Psoas muscle (tissue), 8 donors: Measurements from ENCODE around the gene TBC1D14. TPM values are rescaled to one million over a fixed set of nuclear protein-coding genes. Genes with fewer than 3 reads are reported as not detected.

Source experiments
- ATAC-seq, 4 donors: fragments of 200-7000 bp; cut with Tn5 transposase; one replicate each; pipeline ENCODE4 v1.9.1; 2020; ENCODE audit warnings: moderate library complexity in 3 of 4, mild to moderate bottlenecking in 2 of 4
- DNase-seq, 2 donors: peaks; one replicate each; pipeline ENCODE4 v3.0.0-alpha.2; 2020
- H3K27ac ChIP-seq: fragments of 200-600 bp; one replicate; pipeline ENCODE4 v1.8.0; 2022
- H3K27me3 ChIP-seq, 3 donors: fragments of 200-600 bp in 1 of 3; one replicate each; pipeline versions ENCODE4 v1.6.1 to v1.8.0; 2013 to 2022; ENCODE audit warnings: low read length in 2 of 3, mild to moderate bottlenecking in 2 of 3, moderate library complexity in 1 of 3; ENCODE audit not compliant: insufficient read depth in 3 of 3
- H3K36me3 ChIP-seq, 2 donors: fragments of 200-600 bp in 1 of 2; one replicate each; pipeline versions ENCODE4 v1.6.1 to v1.8.0; 2013 to 2022; ENCODE audit warnings: low read depth in 1 of 2, mild to moderate bottlenecking in 1 of 2, moderate library complexity in 1 of 2; ENCODE audit not compliant: insufficient read depth in 1 of 2
- H3K4me1 ChIP-seq: fragments of 200-600 bp; one replicate; pipeline ENCODE4 v1.8.0; 2022
- H3K4me3 ChIP-seq: fragments of 200-600 bp; one replicate; pipeline ENCODE4 v1.8.0; 2022; ENCODE audit warnings: mild to moderate bottlenecking
- H3K9me3 ChIP-seq: fragments of 200-600 bp; one replicate; pipeline ENCODE4 v1.8.0; 2022
- WGBS, 3 donors: extraction: QIAGEN DNeasy Blood & Tissue Kit; methylation state at CpG; one replicate each; pipeline versions ENCODE4 v1.1.6 to v1.1.7; 2013; 5-methylcytosine and 5-hydroxymethylcytosine counted together
- intact Hi-C, 2 donors: fragments of 100-400 bp; cut with DNase I; formaldehyde crosslinking; loops; one replicate each; pipeline versions ENCODE4 v1.11.0 to v1.14.2; 2022
- polyA plus RNA-seq, 3 donors: library from polyadenylated mRNA; stranded (reverse); fragments of 200-250 nt; gene quantifications; one replicate each; pipeline ENCODE4 v1.2.3, GENCODE V29; 2013
- total RNA-seq, 4 donors: library from RNA; stranded (reverse); fragmentation: NEBNext Ultra II Directional in 2 of 4; extraction: Animal tissue kit (Norgen Biotek cat#: 25700) in 2 of 4; gene quantifications; one replicate each; pipeline versions ENCODE4 v1.2.1 to v1.2.4, GENCODE V29; 2021 to 2023
- TF ChIP-seq, protein P1 (sequence below): fragments of 200-600 bp; IDR thresholded peaks from one replicate; pipeline ENCODE4 v1.8.0; 2022; ENCODE audit warnings: antibody characterized with exemption
- donor health status: healthy with polysubstance abuse.
- donor health status: DM: no; HTN: no; CAD: no; lungs with moderate emphysema.
- donor health status: Bipolar disorder and iron deficiency.
- donor health status: healthy.
- donor health status: DM: yes; HTN: yes; CAD: no.
- donor health status: DM: no; HTN: no; CAD: no.
- donor health status: DM: no; HTN: no; CAD: no.
- donor health status: DM: yes; HTN: yes; CAD: no.

TBC1D14 gene
- total and polyA plus RNA-seq, 7 donors, result 14.7 to 45.5 (median 33.1) TPM

DNA sequence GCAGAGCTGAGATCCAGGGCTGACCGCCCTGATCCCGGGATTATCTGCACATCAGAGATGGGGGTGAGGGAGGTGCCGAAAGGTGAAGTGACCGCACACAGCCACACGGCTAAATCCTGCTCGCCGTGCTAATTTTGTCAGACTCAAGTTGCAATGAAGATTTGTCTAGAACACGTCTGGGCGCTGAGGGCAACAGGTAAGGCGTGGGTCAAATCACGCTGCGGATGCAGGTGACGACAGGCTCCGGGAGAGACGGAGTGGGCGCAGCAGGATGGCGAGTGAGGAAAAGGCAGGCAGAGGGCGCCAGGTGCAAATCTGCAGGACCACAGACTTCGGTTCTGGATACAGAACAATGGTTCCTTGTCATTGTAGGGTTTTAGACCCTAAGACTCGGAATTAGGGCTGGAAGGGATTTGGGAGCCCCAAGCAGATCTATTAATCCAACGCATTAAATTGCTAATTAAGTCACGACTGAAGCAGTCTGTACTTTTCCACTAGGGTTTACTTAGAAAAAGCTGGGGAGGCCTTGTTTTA lies 1.9 kb upstream of the TBC1D14 start:
- ATAC-seq, result peak in 1 of 4 donors; percentile 33
- H3K4me1 ChIP-seq, result peaks cover 37% of the 10 kb centered on the region
- no peak overlapping the region for H3K4me3 ChIP-seq
- H3K27me3 ChIP-seq, result no peaks in the 10 kb centered on the region
- H3K36me3 ChIP-seq, result no peaks in the 10 kb centered on the region
- intact Hi-C loops, result loop anchor here (2.0 to 5.0 kb wide), 2 partner anchors 79 to 165 kb away; no protein-coding TSS in a partner anchor
- peak overlapping the region; percentile 99 for H3K27ac ChIP-seq
- DNase-seq, result no peak
- H3K9me3 ChIP-seq, result no peaks in the 10 kb centered on the region
- TF ChIP-seq, protein P1, sequence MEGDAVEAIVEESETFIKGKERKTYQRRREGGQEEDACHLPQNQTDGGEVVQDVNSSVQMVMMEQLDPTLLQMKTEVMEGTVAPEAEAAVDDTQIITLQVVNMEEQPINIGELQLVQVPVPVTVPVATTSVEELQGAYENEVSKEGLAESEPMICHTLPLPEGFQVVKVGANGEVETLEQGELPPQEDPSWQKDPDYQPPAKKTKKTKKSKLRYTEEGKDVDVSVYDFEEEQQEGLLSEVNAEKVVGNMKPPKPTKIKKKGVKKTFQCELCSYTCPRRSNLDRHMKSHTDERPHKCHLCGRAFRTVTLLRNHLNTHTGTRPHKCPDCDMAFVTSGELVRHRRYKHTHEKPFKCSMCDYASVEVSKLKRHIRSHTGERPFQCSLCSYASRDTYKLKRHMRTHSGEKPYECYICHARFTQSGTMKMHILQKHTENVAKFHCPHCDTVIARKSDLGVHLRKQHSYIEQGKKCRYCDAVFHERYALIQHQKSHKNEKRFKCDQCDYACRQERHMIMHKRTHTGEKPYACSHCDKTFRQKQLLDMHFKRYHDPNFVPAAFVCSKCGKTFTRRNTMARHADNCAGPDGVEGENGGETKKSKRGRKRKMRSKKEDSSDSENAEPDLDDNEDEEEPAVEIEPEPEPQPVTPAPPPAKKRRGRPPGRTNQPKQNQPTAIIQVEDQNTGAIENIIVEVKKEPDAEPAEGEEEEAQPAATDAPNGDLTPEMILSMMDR, result peak; percentile 54
- WGBS, 3 donors, result 30 to 37% (median 33%) methylated on average over 22 of the region's 22 CpGs

DNA sequence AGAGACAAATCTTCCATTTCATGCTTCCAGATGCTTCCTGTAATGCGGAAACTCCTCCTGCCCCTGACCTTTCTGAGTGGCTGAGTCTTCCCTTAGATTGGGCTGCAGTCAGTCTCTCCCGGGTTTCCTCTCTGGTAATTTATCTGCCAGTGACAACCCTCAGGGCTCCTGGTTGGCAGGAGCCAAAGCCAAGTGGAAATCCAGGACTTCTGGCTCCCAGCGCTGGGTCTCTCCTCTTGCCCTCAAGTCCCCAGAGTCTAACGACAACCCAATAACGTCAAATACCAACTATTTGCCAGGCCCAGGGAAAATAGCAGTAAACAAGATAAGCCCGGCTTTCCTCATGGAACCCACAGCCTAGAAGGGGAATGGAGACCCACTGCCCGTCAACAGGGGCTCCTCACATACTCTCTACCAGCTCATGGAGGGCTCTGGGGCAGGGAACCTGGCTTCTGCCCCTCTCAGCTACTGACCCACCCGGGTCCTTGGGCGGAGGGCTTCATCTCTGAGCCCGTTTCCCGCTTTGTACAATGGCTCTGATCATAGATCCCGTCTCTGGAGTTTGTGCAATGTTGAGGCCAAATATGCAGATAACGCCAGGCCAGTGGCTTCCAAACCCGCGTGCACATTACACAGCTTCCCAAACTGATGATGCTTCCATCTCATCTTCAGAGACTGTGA lies 1.1 kb upstream of the TBC1D14 start:
- H3K9me3 ChIP-seq, result no peaks in the 10 kb centered on the region
- H3K4me3 ChIP-seq, result peak overlapping the region; percentile 81
- 9 to 15% (median 14%) methylated on average over 15 of the region's 15 CpGs for WGBS, 3 donors
- H3K27me3 ChIP-seq, result no peaks in the 10 kb centered on the region
- H3K4me1 ChIP-seq, result peaks cover 41% of the 10 kb centered on the region
- peak in 1 of 2 donors; percentile 37 for DNase-seq
- H3K36me3 ChIP-seq, result no peaks in the 10 kb centered on the region
- intact Hi-C loops, result loop anchor here (2.0 to 5.0 kb wide), 2 partner anchors 78 to 164 kb away; no protein-coding TSS in a partner anchor
- H3K27ac ChIP-seq, result peak overlapping the region; percentile 99
- no peak for ATAC-seq
- TF ChIP-seq, protein P1, result no peak

DNA sequence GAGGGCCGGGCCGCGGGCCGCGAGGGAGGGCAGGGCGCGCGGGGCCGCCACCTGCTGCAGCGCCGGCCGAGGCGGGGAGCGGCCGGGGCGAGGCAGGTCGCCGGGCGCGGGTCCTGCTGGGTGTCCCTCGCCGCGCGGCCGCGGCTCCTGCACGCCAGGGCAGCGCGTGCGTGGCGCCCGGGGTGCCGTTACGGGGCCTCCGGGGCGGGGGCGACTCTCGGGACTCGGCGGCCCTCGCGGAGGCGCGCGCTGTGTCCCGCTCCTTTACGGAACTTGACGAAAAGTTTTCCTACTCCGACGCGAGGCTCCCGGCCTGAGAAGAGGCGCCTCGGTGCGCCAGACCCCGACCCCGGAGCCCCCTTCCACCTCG lies 329 bp downstream of the TBC1D14 start:
- peak; percentile 4 to 25 (median 6) for ATAC-seq
- H3K4me1 ChIP-seq, result peaks cover 49% of the 10 kb centered on the region
- intact Hi-C loops, result loop anchor here (2.0 to 5.0 kb wide), 4 partner anchors 52 to 163 kb away; no protein-coding TSS in a partner anchor
- peak; percentile 42 to 68 for DNase-seq
- no peaks in the 10 kb centered on the region for H3K27me3 ChIP-seq
- peak overlapping the region; percentile 81 for H3K4me3 ChIP-seq
- peak overlapping the region; percentile 99 for H3K27ac ChIP-seq
- TF ChIP-seq, protein P1, result no peak
- no peaks in the 10 kb centered on the region for H3K9me3 ChIP-seq
- H3K36me3 ChIP-seq, result no peaks in the 10 kb centered on the region
- WGBS, 3 donors, result 0 to 1% (median 0%) methylated on average over 34 to 58 of the region's 58 CpGs

DNA sequence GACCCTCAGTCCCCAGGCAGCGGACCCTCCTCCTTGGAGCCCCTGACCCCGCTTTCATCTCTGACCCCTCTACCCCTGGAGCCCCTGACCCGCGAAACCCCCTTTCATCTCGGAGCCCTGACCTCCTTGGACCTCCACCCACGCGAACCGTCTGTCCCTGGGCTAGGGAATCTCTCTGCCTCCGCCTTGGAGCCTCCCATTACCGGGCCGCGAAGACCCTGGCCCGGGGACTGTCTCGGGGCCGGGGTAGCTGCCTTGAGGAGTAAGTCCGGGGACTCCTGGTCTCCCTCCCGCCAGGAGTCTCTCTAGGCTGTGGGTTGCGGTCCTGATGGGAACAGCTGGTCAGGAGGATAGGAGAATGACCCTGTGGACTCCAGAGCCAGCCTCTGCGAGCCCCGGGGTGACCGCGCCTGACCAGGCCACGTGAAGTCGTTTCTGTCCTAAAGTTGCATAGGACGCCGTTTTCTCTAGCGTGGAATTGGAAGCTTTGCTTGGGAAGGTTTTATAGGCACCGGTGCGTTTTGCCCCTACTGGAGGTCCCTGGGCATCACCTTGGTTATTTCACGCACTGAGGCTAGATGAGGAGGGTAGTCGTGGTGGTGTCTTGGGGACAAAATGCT lies 824 bp downstream of the TBC1D14 start:
- WGBS, 3 donors, result 13 to 21% (median 17%) methylated on average over 31 of the region's 31 CpGs
- DNase-seq (no peak), ATAC-seq (peak in 2 of 4 donors; percentile 17 to 18)
- TF ChIP-seq, protein P1, result no peak
- Histone ChIP-seq H3K27ac (peak overlapping the region; percentile 99), H3K9me3 (no peaks in the 10 kb centered on the region), H3K4me1 (peaks cover 49% of the 10 kb centered on the region), H3K27me3 (no peaks in the 10 kb centered on the region), H3K36me3 (no peaks in the 10 kb centered on the region), H3K4me3 (peak overlapping the region; percentile 81)
- intact Hi-C loops, result loop anchor here (2.0 to 5.0 kb wide), 2 partner anchors 52 to 162 kb away; no protein-coding TSS in a partner anchor
